HG03196 (cell line): ENCODE results near the gene MACC1.
"Not testable (repeated sequence)": the region's sequence is repeated elsewhere in the genome, so short reads cannot be mapped to it uniquely, and the experiment has no call there.

Source experiments
- ATAC-seq: cut with Tn5 transposase; IDR thresholded peaks from one replicate; pipeline ENCODE4 v1.9.1; 2021; ENCODE audit not compliant: unreplicated experiment

The MACC1 gene

DNA sequence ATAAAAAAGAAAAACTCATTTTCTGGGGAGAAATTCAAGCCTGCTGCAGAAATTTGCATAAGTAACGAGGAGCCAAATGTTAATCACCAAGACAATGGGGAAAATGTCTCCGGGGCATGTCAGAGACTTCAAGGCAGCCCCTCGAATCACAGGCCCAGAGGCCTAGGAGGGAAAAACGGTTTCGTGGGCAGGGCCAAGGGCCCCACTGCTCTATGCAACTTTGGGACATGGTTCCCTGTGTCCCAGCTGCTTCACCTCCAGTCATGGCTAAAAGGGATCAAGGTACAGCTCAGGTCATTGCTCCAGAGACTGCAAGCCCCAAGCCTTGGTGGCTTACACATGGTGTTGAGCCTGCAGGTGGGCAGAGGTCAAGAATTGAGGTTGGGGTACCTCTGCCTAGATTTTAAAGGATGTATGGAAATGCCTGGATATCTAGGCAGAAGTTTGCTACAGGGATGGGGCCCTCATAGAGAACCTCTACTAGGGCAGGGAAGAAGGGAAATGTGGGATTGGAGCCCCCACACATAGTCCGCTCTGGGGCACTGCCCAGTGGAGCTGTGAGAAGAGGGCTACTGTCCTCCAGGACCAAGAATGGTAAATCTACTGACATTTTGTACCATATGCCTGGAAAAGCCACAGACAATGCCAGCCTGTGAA lies 8.4 kb downstream of the MACC1 start:
- ATAC-seq = no peak

DNA sequence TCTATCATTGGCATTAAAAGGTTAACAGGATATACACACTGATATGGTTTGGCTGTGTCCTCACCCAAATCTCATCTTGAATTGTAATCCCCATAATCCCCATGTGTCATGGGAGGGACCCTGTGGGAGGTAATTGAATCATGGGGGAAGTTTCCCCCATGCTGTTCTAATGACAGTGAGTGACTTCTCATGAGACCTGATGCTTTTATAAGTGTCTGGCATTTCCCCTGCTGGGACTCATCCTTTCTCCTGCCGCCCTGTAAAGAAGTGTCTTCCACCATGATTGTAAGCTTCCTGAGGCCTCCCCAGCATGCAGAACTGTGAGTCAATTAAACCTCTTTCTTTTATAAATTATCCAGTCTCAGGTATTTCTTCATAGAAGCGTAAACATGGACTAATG lies 9.4 kb downstream of the MACC1 start:
- not testable (repeated sequence) for ATAC-seq

DNA sequence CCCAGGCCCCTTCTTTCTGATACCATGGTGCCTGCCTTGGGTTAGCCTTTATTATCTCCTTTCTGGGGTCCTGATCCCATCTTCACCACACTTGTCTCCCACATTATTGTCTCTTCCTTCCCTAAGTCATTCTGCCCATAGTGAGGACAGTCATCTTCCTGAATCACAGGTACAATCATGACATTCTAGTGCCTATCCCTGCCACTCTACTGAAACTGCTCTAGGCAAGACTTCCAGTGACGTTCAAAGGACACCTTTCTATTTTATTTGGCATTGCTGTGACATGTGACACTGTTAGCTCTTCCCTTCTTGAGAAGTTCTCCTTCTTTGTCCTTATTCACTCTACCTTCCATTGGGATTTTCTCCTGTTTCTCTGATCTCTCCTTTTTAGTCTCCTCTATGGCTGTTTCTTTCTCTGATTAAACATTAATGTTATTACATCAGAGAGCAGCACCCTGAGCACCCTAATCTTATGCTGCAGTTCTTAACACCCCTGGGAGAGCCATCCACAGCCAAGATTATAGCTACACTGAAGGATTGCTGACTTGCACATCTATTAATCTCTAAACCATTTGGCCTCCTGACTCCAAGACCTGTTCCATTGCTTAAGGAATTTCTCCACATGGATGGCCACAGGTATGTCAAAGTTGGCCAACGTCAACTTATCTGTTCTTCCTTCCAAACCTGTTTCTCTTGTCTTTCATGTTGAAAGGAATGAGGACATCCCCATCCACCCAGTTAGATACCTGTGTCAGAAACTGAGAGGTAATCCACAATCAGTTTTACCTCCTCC lies 10.9 kb downstream of the MACC1 start:
- ATAC-seq = no peak

DNA sequence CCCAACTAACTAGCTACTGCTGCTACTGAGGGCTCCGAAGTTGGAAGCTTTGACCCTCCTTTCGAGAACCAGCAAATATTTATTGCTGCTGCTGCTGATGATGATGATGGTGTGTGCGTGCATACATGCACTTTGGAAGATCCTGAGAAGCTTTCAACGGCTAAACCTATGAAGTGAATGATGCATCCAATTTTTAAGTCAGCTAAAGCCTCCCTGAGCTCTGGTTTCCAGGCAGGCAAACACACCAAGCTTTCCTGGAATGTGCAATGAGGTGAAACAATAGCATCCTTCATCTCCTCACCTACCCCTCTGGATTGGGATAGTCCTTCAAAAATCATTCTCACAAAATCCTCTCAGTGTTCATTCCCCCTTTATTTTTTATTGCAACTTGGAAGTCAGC lies 13.9 kb downstream of the MACC1 start:
- ATAC-seq = no peak

DNA sequence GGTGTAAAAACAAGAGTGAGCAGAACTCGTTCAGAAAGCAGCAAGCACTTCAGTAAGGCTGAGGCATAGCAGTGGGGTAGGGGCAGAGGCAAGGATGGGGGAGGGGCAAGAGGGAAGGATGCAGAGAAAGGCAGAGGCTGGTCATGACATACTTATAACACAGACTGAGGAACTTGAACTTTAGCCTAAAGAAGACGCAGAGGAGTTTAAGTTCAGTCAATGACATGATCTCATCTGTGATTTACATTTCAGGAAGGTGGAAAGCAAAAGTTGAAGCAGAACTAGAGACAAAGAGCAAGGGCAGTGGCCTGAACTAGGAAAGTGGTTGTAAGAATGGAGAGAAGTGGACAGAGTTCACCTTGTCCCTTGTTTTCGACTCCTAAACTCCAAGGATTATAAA lies 15.8 kb downstream of the MACC1 start:
- no peak for ATAC-seq

DNA sequence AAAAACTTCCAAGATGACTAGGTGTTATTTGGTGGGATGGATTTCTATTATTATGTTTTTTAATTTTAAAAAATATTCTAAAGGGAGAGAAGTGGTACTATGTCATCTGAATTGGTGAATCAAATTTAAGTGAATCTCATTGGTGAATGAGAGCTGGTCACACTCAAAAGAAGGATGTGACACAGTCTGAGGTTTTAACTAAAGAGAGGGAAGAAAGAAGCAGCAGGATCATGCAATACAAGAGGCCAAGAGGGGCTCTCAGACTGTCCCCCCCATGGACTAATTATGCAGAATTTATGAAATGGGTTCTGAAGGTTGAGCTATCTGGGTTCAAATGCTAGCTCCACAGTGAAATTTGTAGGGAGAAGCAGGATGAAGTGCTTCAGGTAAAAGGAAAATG lies 16.2 kb downstream of the MACC1 start:
- no peak for ATAC-seq

DNA sequence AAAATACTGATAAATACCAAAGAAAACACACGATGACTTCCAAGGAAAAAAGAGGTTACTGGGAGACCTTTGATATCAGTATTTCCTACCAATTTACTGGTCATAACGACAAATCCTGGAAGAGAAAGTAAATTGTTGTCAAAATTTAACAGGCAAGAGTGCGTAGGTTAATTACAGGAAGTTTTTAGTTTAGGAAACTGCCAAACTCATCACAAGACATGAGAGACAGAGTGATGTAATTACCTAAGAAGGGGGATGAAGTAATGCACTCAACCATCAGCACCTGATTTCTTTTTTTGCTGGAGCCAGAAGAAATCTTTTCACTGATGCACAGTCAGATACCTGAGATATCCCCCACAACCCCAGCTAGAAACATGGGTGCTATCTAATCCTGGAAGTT lies 16.8 kb downstream of the MACC1 start:
- peak; percentile 42 for ATAC-seq

DNA sequence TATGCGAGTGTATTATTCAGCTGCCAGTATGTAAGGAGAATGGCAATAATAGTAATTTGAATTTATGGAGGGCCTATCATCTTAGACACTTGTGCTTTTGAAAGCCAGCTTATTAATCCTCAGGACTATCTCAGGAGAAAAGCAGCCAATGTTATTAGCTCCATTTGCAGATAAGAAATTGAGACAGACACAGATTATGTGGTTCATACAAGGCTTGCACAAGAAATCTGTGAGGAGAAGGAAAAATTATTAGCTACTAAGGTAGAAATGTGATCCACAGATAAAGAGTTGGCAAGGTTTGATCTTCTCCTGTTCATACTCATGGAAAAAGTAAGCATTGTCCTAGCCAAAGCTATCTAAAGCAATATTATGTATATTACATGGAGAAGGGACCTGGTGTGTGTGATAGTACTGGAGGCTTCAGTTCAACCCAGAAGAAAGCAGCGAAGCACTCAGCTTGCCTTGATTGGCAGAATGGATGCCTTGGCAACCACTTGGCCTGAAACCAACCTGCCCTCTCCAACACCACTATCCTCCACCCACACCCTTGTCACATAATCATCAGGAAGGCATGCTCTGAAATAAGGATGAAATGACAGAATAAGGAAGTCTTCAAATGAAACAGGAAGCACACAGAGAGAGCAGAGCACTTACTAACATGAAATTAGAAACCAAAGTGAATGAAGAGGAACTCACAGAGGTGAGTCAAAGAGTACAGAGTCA lies 18.0 kb downstream of the MACC1 start:
- ATAC-seq = peak; percentile 85

DNA sequence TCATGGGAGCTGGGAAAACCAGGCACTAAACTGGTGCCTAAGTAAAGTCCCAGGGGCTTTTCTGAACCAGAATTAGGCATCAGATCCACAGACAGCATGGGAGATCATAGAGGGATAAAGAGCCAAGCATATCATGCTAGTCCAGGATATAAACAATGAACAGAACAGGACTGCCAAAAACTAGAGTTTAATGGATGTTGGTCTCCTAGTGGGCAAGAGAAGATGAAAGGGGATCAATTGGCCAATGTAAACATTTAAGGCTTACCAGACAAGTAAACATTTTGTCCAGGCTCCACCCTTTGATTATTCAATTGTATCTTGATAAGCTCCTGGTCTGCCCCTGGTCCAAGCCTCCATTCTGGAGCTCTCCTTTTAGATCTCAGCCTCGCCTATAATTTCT lies 18.9 kb downstream of the MACC1 start:
- ATAC-seq = no peak

DNA sequence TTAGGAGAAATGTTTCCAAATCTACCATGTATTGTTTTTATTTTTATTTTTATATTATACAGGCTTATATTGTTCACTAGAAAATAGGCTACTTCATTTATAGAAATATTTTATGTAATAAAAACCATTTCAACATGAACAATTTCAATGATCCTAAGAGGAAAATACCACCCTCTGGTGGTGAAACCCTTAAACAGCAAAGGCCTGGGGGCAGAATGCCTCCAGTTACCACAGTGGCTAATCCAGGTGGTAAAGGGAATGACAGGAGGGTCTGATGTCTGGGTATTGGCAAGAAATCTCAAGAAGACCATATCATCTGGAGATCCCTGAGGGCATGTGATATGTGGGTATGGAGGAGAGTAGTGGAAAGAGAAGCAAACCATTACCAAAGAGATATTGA lies 19.3 kb downstream of the MACC1 start:
- ATAC-seq = no peak

DNA sequence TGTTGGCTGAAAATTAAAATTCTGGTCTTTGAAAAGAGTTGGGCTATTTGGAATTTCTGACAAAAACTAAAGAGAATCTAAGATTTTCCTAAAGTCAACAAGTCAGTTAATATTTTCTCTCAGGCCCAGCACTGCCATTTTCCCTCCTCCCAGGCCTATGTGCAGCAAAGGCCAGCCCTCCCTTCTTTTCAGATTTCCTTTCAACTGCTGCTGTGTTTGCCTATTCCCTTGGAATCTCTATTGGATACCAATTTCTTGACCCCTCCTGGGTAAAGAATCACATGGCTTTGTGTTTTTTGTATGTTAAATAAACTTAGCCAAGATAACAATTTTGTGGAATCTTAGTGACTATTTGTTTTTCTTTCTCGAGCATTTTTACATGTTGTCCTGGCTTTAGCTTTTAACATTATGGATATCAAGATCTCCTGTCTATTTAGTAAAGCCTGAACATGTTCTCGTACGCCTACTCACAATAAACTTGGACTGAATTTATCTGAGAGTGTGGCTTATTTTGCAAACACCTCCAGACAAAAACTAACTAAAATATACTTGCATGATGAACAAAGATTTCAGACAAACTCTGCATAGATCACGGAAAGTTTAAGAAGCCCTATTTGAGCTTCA lies 19.9 kb downstream of the MACC1 start:
- no peak for ATAC-seq

DNA sequence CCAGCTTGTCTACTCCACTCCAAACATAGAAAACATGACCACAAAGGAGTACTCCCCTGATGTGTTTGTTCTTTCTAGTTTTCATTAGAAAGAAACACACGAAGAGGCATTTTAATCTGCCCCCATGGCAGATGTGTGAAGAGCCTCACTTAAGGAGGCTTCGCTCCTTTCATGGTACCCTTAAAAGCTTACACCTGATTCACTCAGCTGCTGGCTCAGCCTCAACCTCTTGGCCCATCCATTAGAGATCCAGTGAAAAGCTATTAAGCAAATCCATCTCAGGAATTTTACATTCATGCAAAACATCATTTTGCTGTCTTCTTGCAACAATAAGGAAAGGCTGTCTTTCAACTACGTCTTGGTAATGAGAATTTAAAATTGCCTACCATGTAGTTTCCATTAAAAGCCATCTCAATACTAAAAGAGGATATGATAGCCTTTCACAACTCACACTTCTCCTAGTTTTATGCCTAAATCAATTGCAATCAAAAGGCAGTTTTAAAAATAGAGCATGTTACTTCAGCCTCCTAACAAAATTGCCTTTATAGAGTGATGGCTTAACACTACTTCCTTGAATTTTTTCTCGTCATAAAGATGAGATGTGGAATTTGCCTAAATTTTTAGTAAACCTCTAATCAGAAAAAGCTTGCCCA lies 22.7 kb downstream of the MACC1 start:
- ATAC-seq = no peak

DNA sequence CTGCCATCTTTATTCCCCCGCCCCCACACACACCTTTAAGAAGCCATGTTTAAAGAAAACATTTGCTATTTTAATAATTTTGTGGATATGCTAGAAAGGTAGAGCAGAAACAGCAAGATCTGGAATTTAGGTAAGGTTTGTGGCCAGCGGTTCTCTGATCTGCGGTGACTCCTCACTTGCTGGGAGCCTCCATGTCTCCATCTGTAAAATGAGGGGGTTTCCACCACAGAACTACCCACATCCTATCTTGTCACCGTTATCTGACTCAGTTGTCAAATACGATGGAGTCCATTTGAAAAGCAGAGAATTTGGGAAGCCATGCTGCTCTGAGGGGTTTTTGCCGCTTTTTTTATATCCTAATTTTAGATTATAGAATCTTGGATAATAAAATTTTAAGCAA lies 23.3 kb downstream of the MACC1 start:
- ATAC-seq = no peak

DNA sequence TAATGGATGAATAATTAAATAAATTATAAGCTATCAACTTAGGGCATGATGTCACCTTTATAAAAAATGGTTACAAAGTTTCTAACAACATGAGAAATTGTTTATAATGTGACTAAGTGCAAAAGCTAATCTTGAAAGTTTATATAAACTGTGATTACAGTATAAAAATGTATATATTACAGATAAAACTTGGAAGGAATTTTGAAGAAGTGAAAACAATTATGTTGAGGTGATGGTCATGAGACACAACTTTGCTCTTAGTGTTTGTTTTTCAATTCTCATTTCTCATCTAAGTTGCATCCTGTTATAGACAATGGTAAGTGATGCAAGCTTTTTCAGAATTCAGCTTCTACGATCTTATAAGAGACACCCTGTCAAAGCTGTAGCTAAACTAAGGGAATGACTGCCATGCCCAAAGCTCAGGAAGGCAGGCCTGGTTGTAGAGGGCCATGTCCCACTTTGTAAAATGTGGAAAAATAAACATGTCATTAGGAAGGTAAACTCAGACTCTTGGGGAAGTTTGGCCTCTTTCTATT lies 23.9 kb downstream of the MACC1 start:
- peak; percentile 74 for ATAC-seq

DNA sequence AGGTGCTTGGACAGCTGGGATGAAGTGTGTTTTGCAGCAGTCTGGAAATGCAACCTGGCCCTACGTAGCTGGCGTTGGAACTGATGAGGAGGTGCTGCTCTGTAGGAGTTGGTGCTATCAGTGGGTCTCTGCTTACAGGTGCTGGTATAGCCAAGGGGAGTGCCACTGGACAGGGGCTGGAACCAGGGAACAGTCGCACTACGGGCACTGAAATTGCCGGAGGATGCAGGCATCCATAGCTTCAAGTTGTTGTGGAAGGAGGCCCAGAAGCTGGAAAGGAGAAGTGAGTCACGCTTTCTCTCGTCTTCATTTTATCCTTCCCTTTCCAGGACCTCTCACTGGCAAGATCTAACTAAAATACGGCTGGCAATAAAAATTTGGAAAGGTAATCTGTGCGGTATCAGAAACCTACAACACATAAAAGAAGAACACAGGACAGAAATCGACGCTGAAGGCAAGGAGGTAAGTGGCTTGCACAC lies 25.8 kb downstream of the MACC1 start:
- no peak for ATAC-seq

DNA sequence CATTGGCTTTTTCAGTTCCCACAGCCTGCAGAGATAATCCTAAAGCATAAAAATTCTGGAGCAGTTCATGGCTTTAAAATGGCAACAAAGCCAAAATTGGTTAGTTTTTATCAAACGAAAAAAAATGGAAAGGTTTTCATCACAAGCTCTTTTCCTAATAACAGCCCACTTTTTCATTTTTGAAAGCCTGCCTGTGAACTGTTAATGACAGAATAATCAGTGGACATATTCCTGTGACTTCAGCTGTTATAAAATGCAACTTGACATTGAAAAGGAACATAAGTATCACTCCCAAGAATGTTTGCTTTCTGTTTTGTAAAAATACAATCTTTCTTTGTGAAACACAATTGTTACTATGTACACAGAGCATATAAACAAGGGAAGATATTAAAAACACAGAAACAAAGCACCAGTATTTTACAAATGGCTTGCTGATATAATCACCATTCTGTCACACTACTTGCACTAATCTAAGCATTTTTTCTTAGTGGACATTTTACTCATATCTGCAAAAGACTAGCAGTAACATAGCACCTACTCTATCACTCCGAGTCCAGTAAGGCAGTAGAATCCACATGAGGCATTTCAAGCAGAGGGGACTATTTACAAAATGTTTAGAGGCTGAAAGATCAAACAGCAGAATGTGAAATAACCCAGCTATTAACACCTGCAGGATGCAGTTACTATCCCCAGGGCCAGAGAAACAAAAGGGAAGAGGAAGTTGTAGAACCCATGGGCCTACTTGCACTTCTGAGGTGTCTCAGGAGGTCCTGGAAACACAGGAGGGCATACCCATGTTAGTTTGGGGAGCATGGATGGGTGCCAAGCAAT lies 26.4 kb downstream of the MACC1 start:
- no peak for ATAC-seq

DNA sequence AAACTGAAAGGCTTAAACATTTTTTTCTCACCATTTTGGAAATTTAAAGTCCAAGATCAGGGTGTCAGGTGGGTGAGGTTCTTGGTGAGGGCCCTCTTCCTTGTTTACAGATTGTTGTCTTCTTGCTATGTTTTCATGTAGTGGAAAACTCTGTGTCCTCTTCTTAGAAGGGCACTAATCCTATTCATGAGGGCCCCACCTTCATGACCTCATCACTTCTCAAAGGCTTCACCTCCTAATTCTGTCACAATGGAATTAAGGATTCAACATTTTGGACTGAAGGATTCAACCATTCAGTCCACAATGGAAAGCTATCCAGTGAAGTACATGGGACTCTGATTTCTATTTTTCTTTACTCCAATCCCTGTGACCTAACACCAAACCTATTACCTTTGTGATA lies 27.3 kb downstream of the MACC1 start:
- no peak for ATAC-seq

DNA sequence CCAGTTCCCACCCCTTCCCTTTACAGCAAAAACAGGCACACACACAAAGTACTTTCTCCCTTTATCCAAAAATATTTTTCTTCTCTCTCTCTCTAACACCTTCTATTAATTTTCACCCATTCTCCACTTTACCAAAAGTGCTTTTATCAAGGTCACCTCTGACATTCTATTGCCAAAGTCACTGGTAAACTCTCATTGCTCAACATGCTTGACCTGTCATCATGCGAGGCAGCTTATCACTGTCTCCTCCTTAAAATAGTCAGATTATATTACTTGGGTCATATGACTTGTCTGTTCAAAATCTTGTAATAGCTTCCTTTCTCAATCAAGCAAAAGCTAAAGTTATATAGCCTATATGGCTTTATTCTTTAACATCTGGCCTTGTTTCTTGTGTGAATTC lies 28.6 kb downstream of the MACC1 start:
- ATAC-seq = no peak

DNA sequence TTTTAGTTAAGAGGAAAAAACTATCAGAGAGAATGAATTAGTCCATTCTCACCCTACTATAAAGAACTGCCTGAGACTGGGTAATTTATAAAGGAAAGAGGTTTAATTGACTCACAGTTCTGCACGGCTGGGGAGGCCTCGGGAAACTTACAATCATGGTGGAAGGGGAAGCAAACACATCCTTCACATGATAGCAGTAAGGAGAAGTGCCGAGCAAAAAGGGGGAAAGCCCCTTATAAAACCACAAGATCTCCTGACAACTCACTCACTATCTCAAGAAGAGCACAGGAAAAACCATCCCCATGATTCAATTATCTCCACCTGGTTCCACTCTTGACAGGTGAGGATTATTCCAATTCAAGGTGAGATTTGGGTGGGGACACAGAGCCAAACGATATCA lies 29.3 kb downstream of the MACC1 start:
- ATAC-seq = not testable (repeated sequence)

DNA sequence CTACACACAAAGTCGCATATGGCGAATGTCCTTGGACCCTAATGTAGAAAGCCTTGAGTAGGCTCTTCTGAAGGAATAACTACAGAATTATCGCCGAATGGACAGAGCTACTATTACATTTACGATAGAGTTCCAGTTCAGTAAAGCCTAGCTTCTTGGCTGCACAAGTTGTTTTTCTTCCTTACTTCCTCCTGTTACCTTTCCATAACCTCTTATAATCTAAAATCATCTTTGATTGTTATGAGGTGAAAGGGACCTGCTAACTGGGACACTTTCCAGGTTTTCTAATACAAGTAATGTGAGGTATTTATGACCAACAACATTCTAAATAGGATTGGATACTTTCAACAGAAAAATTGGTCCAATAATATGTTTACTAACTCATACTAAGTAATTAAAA lies 31.2 kb downstream of the MACC1 start:
- no peak for ATAC-seq
